Measurements from ENCODE around the gene ROBO2. TPM values are rescaled to one million over a fixed set of nuclear protein-coding genes. Genes with fewer than 3 reads are reported as not detected.

The ROBO2 gene
- total and polyA plus RNA-seq, 4 donors: 0.30 to 72.4 (median 3.3) TPM

GRCh38 chr3:77602722-77603121, 562.8 kb downstream of the ROBO2 start:
- no peak overlapping the region for H3K4me3 ChIP-seq
- no peak for ATAC-seq (ENCODE audit: insufficient read depth, low FRiP score)
- no peak overlapping the region for H3K27ac ChIP-seq (ENCODE audit: low read depth in 1 of 2, low read length in 1 of 2)
- no peak overlapping the region for H3K9ac ChIP-seq (ENCODE audit: insufficient read depth in 1 of 2, low read length in 2 of 2)
- peaks cover 0 to 5% (median 2%) of the 10 kb centered on the region in 4 donors for H3K9me3 ChIP-seq (ENCODE audit: control insufficient read depth in 4 of 4, insufficient read depth in 3 of 4, low read length in 3 of 4)
- H3K36me3 ChIP-seq (ENCODE audit: control insufficient read depth in 4 of 4, insufficient read depth in 4 of 4, low read length in 4 of 4): peaks cover 0 to 17% (median 7%) of the 10 kb centered on the region in 4 donors
- no peak for TF ChIP-seq CTCF (IDR thresholded peaks at IDR 0.05; ENCODE audit: control extremely low read depth, extremely low read depth)
- DNase-seq: no peak
- H3K4me1 ChIP-seq (ENCODE audit: control insufficient read depth in 5 of 5, insufficient read depth in 5 of 5, low read length in 5 of 5): no peaks in the 10 kb centered on the region
- WGBS, 2 donors: 89% methylated on average over 3 of the region's 3 CpGs
- H3K27me3 ChIP-seq (ENCODE audit: control insufficient read depth in 3 of 3, insufficient read depth in 3 of 3, low read length in 2 of 3): no peaks in the 10 kb centered on the region

GRCh38 chr3:77605308-77605707, 565.4 kb downstream of the ROBO2 start:
- Histone ChIP-seq H3K36me3 (ENCODE audit: control insufficient read depth in 4 of 4, insufficient read depth in 4 of 4, low read length in 4 of 4) (peaks cover 0 to 17% (median 7%) of the 10 kb centered on the region in 4 donors), H3K4me1 (ENCODE audit: control insufficient read depth in 5 of 5, insufficient read depth in 5 of 5, low read length in 5 of 5) (no peaks in the 10 kb centered on the region), H3K27me3 (ENCODE audit: control insufficient read depth in 3 of 3, insufficient read depth in 3 of 3, low read length in 2 of 3) (no peaks in the 10 kb centered on the region), H3K27ac (ENCODE audit: low read depth in 1 of 2, low read length in 1 of 2) (no peak overlapping the region), H3K9me3 (ENCODE audit: control insufficient read depth in 4 of 4, insufficient read depth in 3 of 4, low read length in 3 of 4) (peaks cover 0 to 5% (median 2%) of the 10 kb centered on the region in 4 donors), H3K4me3 (no peak overlapping the region), H3K9ac (ENCODE audit: insufficient read depth in 1 of 2, low read length in 2 of 2) (no peak overlapping the region)
- no peak for ATAC-seq (ENCODE audit: insufficient read depth, low FRiP score)
- 80 to 85% methylated on average over 2 of the region's 2 CpGs for WGBS, 2 donors
- DNase-seq: no peak
- TF ChIP-seq CTCF (IDR thresholded peaks at IDR 0.05; ENCODE audit: control extremely low read depth, extremely low read depth): no peak

- no peak for DNase-seq
- Histone ChIP-seq H3K4me3 (no peak overlapping the region), H3K27ac (ENCODE audit: low read depth in 1 of 2, low read length in 1 of 2) (no peak overlapping the region), H3K27me3 (ENCODE audit: control insufficient read depth in 3 of 3, insufficient read depth in 3 of 3, low read length in 2 of 3) (no peaks in the 10 kb centered on the region), H3K4me1 (ENCODE audit: control insufficient read depth in 5 of 5, insufficient read depth in 5 of 5, low read length in 5 of 5) (no peaks in the 10 kb centered on the region), H3K36me3 (ENCODE audit: control insufficient read depth in 4 of 4, insufficient read depth in 4 of 4, low read length in 4 of 4) (peaks cover 0 to 19% (median 7%) of the 10 kb centered on the region in 4 donors), H3K9me3 (ENCODE audit: control insufficient read depth in 4 of 4, insufficient read depth in 3 of 4, low read length in 3 of 4) (peaks cover 0 to 5% (median 2%) of the 10 kb centered on the region in 4 donors), H3K9ac (ENCODE audit: insufficient read depth in 1 of 2, low read length in 2 of 2) (no peak overlapping the region)
- no peak for TF ChIP-seq CTCF (IDR thresholded peaks at IDR 0.05; ENCODE audit: control extremely low read depth, extremely low read depth)
- ATAC-seq (ENCODE audit: insufficient read depth, low FRiP score): no peak
- WGBS, 2 donors: 53 to 66% methylated on average over 1 of the region's 1 CpG
These were observed 566.0 kb downstream of the ROBO2 start for GRCh38 chr3:77605865-77606264.

GRCh38 chr3:77606372-77606771, 566.5 kb downstream of the ROBO2 start:
- no peak for TF ChIP-seq CTCF (IDR thresholded peaks at IDR 0.05; ENCODE audit: control extremely low read depth, extremely low read depth)
- 71 to 82% methylated on average over 2 of the region's 2 CpGs for whole genome bisulfite sequencing, 2 donors

More at GRCh38 chr3:77606372-77606771, 566.5 kb downstream of the ROBO2 start:
- H3K4me3 ChIP-seq: no peak overlapping the region
- H3K27me3 ChIP-seq (ENCODE audit: control insufficient read depth in 3 of 3, insufficient read depth in 3 of 3, low read length in 2 of 3): no peaks in the 10 kb centered on the region
- no peak overlapping the region for H3K27ac ChIP-seq (ENCODE audit: low read depth in 1 of 2, low read length in 1 of 2)
- H3K9me3 ChIP-seq (ENCODE audit: control insufficient read depth in 4 of 4, insufficient read depth in 3 of 4, low read length in 3 of 4): peaks cover 0 to 5% (median 2%) of the 10 kb centered on the region in 4 donors
- H3K36me3 ChIP-seq (ENCODE audit: control insufficient read depth in 4 of 4, insufficient read depth in 4 of 4, low read length in 4 of 4): peaks cover 0 to 22% (median 7%) of the 10 kb centered on the region in 4 donors
- ATAC-seq (ENCODE audit: insufficient read depth, low FRiP score) (no peak), DNase-seq (no peak)
- H3K4me1 ChIP-seq (ENCODE audit: control insufficient read depth in 5 of 5, insufficient read depth in 5 of 5, low read length in 5 of 5): no peaks in the 10 kb centered on the region
- H3K9ac ChIP-seq (ENCODE audit: insufficient read depth in 1 of 2, low read length in 2 of 2): no peak overlapping the region
